ENCODE data around the gene FHIT.

Gene FHIT

DNA sequence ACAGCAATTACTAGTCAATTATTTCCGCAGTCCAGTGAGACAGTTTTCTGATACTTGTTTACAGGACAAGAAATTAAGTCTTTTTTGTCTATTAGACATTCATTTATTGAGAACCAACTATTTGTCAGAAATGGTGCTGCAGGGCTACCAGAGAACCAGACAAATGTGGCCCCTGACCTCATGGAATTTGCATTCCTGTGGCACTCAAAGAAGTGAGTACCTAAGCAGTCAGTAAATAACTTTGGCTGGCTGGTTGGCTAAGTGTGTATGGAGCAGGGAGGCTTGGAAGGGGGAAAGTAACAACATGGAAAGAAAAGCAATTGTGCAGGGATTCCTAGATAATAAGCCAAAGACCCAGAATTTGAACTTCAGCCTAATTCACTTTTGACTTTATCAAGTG is 1364.5 kb downstream of the FHIT start:
- no peak for DNase-seq (ENCODE audit: low read depth)
- TF ChIP-seq, protein P1, sequence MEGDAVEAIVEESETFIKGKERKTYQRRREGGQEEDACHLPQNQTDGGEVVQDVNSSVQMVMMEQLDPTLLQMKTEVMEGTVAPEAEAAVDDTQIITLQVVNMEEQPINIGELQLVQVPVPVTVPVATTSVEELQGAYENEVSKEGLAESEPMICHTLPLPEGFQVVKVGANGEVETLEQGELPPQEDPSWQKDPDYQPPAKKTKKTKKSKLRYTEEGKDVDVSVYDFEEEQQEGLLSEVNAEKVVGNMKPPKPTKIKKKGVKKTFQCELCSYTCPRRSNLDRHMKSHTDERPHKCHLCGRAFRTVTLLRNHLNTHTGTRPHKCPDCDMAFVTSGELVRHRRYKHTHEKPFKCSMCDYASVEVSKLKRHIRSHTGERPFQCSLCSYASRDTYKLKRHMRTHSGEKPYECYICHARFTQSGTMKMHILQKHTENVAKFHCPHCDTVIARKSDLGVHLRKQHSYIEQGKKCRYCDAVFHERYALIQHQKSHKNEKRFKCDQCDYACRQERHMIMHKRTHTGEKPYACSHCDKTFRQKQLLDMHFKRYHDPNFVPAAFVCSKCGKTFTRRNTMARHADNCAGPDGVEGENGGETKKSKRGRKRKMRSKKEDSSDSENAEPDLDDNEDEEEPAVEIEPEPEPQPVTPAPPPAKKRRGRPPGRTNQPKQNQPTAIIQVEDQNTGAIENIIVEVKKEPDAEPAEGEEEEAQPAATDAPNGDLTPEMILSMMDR (conservative IDR thresholded peaks at IDR 0.05; ENCODE audit: low read depth, low read length) = no peak
- H3K4me3 ChIP-seq (ENCODE audit: low read length) = no peak overlapping the region

DNA sequence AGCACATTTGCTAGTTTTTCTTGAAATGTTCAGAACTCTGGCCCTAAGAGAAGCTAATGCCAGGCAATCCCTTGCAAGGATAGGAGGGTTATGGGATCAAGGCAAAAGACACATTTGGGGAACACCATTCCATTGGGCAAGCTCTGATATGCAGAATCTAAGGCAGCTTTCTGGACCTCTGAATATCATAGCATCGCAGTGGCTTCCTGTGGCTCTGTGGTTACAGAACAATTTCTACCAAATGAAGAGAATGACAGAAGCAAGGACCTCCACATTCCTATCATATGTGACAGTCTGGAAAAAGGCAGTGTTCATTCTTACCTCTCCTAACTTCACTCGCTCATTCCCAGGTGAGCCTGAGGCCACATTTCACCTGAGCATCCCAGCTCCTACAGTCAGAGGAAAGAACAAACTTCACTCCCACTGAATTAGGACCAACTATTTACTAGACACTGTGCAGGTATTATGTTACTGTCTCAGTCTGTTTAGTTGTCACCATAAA is 1365.3 kb downstream of the FHIT start:
- TF ChIP-seq, protein P1 (conservative IDR thresholded peaks at IDR 0.05; ENCODE audit: low read depth, low read length) = no peak
- no peak overlapping the region for H3K4me3 ChIP-seq (ENCODE audit: low read length)
- no peak for DNase-seq (ENCODE audit: low read depth)

DNA sequence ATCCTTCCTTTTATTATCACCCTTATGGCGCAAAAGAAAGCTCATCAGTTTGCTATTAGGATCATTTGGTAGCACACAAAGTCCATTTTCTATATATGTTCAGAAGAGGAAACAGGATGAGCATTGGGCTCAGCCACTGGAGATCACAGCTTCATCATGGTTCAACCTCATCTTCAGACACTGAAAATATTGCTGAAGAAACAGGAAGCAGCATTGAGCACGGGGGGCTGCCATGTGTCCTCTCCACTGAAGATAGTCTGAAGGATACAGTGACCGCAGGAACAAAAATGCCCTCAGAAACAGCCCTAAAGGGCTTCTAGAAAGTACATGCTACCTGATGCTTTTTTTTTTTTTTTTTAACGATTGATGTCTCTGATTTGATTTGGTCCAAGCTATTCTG is 1366.2 kb downstream of the FHIT start:
- TF ChIP-seq, protein P1 (conservative IDR thresholded peaks at IDR 0.05; ENCODE audit: low read depth, low read length) = no peak
- DNase-seq (ENCODE audit: low read depth) = no peak
- no peak overlapping the region for H3K4me3 ChIP-seq (ENCODE audit: low read length)

DNA sequence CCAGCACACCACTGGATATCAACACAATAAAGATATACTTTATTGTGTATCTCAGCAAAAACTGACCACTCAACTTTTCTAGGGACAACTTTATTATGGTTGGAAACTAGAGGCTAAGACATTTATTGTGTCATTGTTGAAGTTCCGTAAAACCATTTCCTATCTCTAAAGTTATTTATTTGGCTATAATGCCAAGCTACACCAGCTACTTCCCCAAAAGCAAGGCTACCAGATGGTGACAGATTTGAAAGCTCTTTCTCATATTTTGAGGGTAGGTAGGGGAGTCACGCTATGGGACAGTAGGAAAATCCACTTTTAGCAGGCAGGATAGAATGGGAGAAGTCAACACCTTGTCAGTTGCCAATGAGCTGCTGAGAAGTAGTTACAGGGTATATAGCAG is 1366.8 kb downstream of the FHIT start:
- TF ChIP-seq, protein P1 (conservative IDR thresholded peaks at IDR 0.05; ENCODE audit: low read depth, low read length) = no peak
- DNase-seq (ENCODE audit: low read depth) = no peak
- H3K4me3 ChIP-seq (ENCODE audit: low read length) = no peak overlapping the region

DNA sequence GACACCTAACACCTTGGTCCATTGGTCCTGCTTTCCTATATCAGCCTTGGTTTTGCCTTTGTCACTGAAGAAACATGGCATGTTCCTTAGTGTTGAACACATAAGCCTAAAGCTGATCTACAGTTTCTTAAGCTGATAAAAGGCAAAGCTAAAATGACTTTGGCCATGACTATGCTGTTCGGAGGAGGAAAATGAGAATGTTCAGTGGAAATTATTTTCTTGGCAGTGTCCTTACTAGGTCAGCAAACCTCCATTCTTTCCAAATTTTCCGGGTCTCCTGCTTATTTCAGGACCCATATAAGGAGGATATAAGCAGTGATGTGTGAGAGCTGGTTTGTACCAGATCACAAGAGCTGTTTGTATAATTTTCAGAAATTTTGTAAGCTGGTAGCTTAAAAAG is 1368.5 kb downstream of the FHIT start:
- no peak for DNase-seq (ENCODE audit: low read depth)
- TF ChIP-seq, protein P1 (conservative IDR thresholded peaks at IDR 0.05; ENCODE audit: low read depth, low read length) = no peak
- no peak overlapping the region for H3K4me3 ChIP-seq (ENCODE audit: low read length)

DNA sequence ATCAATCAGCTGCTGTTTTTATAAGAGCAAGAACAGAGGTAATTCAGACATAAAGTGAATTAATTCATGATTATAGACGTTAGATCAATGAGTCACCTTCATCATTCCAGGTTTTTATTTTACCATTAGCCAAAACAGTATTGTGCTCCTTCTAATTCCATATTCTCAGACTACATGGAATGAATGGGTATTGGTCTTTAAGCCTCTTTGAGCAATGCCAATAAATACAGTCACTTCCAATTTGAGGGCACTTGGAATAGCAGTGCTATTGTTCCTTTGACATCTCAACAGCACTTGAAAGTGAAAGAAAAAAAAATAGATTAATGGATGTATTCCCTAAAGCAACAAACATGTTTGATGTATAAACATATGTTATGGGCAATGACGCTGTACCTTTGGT is 1370.5 kb downstream of the FHIT start:
- no peak overlapping the region for H3K4me3 ChIP-seq (ENCODE audit: low read length)
- DNase-seq (ENCODE audit: low read depth) = no peak
- TF ChIP-seq, protein P1 (conservative IDR thresholded peaks at IDR 0.05; ENCODE audit: low read depth, low read length) = no peak

DNA sequence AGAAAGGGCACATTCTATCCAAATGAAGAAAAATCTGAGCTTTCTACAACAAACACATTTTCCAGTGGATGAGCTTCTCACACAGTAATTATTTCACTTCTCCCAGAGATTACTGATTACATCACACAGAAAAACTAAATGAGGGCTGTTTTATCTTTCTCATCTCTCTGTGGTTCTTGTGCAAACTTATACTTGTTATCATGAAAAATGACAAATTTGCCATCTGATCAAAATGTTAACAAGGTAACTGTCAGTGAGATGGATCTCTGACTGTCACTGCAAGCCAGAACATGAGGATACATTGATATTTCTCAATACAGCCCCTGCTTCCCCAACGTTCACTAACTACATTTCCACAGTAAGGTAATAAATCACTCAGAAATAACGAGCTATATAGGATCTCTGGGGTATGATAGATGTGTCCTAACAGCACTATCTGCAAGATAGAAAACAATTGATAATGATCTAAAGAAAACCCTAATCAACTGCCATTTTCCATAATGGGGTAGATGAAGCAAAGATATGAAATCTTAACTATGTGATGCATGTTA is 1372.1 kb downstream of the FHIT start:
- no peak overlapping the region for H3K4me3 ChIP-seq (ENCODE audit: low read length)
- no peak for DNase-seq (ENCODE audit: low read depth)
- TF ChIP-seq, protein P1 (conservative IDR thresholded peaks at IDR 0.05; ENCODE audit: low read depth, low read length) = no peak
